ENCODE data around the gene HGD.
"Not testable (repeated sequence)": the region's sequence is repeated elsewhere in the genome, so short reads cannot be mapped to it uniquely, and the experiment has no call there.

Gene HGD

GRCh38 chr3:120636795-120637401, 45.1 kb downstream of the HGD start:
- no peak for DNase-seq

DNA sequence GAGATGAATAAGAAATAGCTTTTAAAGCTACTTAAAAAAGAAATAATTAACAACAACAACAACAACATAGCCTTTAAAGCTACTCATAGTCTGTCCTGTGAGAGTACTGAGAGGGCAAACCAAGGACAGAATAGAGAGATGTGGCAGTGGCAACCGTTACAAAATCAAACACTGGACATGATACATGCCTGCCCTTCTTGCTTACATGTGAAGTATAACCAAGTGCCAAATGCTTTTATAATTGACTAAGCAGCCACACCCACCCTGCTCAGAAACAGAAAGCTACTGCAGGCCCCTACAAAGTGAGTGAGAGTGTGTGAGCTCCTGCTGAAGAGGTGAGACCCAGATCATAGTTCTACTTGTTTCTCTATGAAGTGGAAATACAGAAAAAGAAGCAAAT, 47.5 kb downstream of the HGD start:
- no peak for DNase-seq

DNA sequence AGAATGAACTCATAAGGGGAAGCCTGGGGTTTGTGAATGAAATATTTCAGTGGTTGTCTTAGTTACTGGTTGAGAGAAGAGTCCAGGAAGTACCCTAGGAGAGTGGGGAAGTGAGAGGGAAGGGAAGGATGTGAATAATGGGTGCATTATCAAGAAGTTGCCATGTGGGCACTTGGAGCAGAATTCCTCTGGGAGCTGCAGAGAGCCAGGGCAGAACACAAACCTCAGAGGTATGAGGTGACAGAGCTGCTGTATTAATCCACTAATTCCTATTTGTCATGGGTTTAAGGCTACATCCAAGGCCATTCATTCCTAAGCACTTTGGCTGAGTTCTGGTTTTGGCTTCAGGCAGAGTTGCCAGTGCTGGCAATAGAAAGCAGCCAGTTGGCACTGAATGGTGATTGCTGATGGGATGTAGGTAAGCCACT, 56.9 kb downstream of the HGD start:
- no peak for DNase-seq

DNA sequence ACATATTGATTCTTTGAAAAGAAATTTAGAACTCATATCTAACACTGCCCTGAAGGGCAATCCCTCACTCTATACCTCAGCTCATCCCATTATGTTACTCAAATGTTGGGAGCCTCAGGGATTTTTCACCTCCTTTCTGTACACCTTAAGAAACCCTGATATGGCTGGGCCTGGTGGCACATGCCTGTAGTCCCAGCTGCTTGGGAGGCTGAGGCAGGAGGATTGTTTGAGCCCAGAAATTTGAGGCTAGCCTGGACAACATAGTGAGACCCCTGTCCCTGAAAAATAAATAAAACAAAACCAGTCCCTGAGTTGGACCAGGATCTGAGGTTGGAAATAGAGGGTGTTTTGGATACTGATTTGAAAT, 58.3 kb downstream of the HGD start:
- DNase-seq = no peak

DNA sequence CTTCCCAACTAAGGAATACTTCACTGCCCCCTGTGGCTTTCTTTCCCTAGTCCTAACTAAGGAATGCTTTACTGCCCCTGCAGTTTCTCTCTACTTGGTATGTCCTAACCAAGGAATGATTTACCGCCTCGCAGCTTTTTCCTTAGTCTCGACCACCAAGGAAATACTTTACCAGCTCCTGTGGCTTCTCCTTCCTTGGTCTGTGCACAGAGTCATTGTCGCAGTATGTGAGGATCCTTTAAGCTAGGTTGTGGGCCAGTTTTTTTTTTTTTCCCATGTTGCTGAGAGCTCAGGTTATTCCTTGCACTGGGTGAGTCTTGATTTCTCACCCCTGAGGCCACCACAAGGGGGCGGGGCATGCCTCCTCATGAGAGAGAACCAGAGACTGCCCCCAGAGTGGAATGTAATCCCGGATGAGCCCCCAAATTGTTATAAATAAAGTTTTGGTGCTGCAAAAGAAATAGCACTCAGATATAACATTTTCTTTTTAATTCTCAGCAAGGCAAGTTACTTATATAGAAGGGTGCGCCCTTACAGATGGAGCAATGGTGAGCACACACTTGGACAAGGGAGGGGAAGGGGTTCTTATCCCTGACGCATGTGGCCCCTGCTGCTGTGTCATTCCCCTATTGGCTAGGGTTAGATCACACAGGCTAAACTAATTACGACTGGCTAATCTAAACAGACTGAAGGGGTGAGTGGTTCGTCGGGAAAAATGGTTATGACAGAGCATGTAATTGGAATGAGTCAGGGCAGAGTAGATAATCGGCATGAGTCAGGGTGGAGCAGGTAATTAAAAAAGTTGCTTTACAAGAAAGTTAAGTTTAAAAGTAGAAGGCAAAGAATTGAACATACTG, 58.9 kb downstream of the HGD start:
- DNase-seq = no peak

DNA sequence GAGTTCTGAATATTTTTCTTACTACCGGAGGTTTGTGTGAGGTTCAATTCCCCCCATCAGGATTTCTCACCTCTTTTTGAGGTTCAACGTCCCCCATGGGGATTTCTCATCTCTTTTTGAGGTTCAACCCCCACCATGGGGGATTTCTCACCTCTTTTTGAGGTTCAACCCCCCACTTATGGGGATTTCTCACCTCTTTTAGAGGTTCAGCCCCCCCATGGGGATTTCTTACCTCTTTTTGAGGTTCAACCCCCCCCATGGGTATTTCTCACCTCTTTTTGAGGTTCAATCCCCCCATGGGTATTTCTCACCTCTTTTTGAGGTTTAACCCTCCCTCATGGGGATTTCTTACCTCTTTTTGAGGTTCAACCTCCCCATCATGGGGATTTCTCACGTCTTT, 59.6 kb downstream of the HGD start:
- DNase-seq = no peak

DNA sequence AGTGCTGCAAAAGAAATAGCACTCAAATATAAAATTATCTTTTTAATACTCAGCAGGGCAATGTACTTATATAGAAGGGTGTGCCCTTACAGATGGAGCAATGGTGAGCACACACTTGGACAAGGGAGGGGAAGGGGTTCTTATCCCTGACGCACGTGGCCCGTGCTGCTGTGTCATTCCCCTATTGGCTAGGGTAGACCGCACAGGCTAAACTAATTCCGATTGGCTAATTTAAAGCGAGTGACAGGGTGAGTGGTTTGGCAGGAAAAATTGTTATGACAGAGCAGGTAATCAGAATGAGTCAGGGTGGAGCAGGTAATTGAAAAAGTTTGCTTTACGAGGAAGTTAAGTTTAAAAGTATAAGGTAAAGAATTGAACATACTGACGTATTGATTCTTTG, 65.3 kb downstream of the HGD start:
- DNase-seq = not testable (repeated sequence)

GRCh38 chr3:120615847-120616609, 66.0 kb downstream of the HGD start:
- no peak for DNase-seq

- DNase-seq = no peak
Observed at GRCh38 chr3:120614765-120615164, 67.3 kb downstream of the HGD start.

DNA sequence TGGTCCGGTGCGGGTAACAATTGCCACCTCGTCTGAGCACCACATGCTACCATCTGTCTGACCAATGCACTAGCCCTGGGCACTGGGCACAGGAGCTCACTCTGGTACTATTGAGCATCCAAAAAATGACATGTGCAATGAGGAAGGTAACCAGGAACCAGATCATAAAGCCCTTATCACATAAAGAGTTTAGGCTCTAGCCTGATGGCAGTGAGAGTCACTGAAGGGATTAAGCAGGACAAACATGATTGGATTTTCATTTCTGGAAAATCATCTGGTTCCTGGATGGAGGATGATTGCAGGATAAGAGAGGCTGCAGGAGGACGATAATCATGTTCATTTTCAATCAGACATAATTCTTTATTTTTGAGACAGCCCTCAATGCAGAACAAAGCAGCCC, 73.5 kb downstream of the HGD start:
- no peak for DNase-seq

- DNase-seq = no peak
Observed at GRCh38 chr3:120604784-120605183, 77.3 kb downstream of the HGD start.

DNA sequence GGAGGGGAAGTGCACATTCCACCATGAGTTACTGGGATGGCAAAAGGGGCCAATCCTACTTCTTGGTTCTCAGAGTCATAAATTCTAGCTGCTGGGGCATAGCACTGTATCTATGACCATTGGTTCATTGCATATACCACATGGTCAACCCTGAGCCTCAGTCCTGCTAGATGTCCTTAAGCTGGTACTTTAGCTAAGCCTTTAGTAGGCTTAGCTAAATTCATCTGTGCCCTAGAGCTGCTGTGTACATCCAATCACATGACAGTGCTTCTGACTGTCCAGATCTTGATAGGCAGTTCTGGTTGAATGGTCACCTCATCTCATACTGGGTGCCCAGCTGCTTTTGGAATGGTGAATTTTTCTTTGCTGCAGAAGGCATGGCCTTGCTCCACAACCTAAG, 77.7 kb downstream of the HGD start:
- DNase-seq = no peak

GRCh38 chr3:120602682-120603081, 79.4 kb downstream of the HGD start:
- no peak for DNase-seq

GRCh38 chr3:120601554-120601953, 80.5 kb downstream of the HGD start:
- no peak for DNase-seq

GRCh38 chr3:120599211-120599610, 82.8 kb downstream of the HGD start:
- no peak for DNase-seq

GRCh38 chr3:120597445-120598049, 84.5 kb downstream of the HGD start:
- DNase-seq = no peak

DNA sequence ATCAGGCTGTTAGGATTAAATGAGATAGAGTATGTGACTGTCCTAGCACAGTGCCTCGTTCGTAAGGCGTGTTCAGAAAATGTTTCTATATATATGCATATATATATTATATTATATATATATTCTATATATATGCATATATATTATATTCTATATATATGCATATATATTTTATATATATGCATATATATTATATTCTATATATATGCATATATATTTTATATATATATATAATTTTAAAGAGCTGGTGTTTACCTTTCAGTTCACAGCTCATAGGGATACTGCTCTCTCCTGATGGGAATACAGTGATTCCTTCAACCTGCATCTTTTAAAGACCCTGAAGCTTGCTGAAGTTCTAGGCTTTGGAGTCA, 85.2 kb downstream of the HGD start:
- no peak for DNase-seq

- DNase-seq = peak; percentile 92 to 95
Observed at GRCh38 chr3:120596116-120596852, 85.8 kb downstream of the HGD start, which contains the start of gene NDUFB4. Gene NDUFB4 (plus strand): TSS chr3:120596336. CDS start chr3:120596360, 24 bp downstream.

DNA sequence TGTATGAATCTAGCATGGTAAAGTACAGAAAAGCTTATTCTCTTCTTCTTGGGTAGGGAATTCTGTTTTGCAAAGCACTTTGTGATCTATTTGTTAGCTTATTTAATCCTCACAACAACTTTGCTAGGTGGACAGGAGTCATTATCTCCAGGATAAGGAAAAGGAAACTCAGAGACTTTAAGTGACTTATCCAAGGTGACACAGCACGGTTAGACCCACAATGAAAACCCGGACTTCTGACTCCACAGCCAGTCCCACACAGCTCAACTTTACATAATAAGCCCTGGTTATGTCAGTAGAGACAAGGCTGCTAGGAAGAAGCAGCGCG, 86.3 kb downstream of the HGD start:
- no peak for DNase-seq

GRCh38 chr3:120587332-120587975, 94.6 kb downstream of the HGD start:
- no peak for DNase-seq

Measured in activated CD4-positive, alpha-beta T cell treated with anti-CD3 and anti-CD28 coated beads, Interleukin-2, amount 50 U/mL, for 4 hours (primary cell).